ENCODE measurements around the gene TOR1AIP2.
"Not testable (repeated sequence)": the region's sequence is repeated elsewhere in the genome, so short reads cannot be mapped to it uniquely, and the experiment has no call there.

The TOR1AIP2 gene

GRCh38 chr1:179808503-179808902 lies 69.1 kb downstream of the TOR1AIP2 start:
- DNase-seq (ENCODE audit: low spot score) = no peak
- Histone ChIP-seq H3K27ac (no peak overlapping the region), H3K4me3 (no peak overlapping the region)
- TF ChIP-seq CTCF (IDR thresholded peaks at IDR 0.05) = no peak

GRCh38 chr1:179807691-179808485 lies 69.7 kb downstream of the TOR1AIP2 start:
- no peak overlapping the region for H3K27ac ChIP-seq
- no peak for DNase-seq (ENCODE audit: low spot score)
- no peak overlapping the region for H3K4me3 ChIP-seq
- TF ChIP-seq CTCF (IDR thresholded peaks at IDR 0.05) = no peak

- no peak for DNase-seq (ENCODE audit: low spot score)
- Histone ChIP-seq H3K27ac (no peak overlapping the region), H3K4me3 (no peak overlapping the region)
- TF ChIP-seq CTCF (IDR thresholded peaks at IDR 0.05) = no peak
Measured at GRCh38 chr1:179807291-179807690, 70.3 kb downstream of the TOR1AIP2 start.

GRCh38 chr1:179806333-179806732 lies 71.3 kb downstream of the TOR1AIP2 start:
- Histone ChIP-seq H3K4me3 (no peak overlapping the region), H3K27ac (no peak overlapping the region)
- no peak for TF ChIP-seq CTCF (IDR thresholded peaks at IDR 0.05)
- DNase-seq (ENCODE audit: low spot score) = no peak

GRCh38 chr1:179805291-179806195 lies 72.1 kb downstream of the TOR1AIP2 start:
- Histone ChIP-seq H3K4me3 (no peak overlapping the region), H3K27ac (no peak overlapping the region)
- DNase-seq (ENCODE audit: low spot score) = no peak
- TF ChIP-seq CTCF (IDR thresholded peaks at IDR 0.05) = no peak

- H3K4me3 ChIP-seq; DNase-seq (ENCODE audit: low spot score); H3K27ac ChIP-seq: not testable (repeated sequence)
Measured at GRCh38 chr1:179804417-179804816, 73.2 kb downstream of the TOR1AIP2 start.

- Histone ChIP-seq H3K27ac (no peak overlapping the region), H3K4me3 (no peak overlapping the region)
- no peak for TF ChIP-seq CTCF (IDR thresholded peaks at IDR 0.05)
- no peak for DNase-seq (ENCODE audit: low spot score)
Measured at GRCh38 chr1:179803918-179804317, 73.7 kb downstream of the TOR1AIP2 start.
